PC-9 (cell line): ENCODE results near the gene ADGRL3.

Experiments used
- EZH2 ChIP-seq: fragments of 200-600 bp; sonication (generic); IDR thresholded peaks from 2 replicates; pipeline ENCODE4 v1.8.0; 2017; ENCODE audit warnings: antibody characterized with exemption, low read depth
- TF ChIP-seq, protein P1 (sequence below): fragments of 200-600 bp; sonication (generic); conservative IDR thresholded peaks from 2 replicates; pipeline ENCODE4 v1.6.1; 2017; ENCODE audit warnings: mixed run types, antibody characterized with exemption, mild to moderate bottlenecking, moderate library complexity

DNA sequence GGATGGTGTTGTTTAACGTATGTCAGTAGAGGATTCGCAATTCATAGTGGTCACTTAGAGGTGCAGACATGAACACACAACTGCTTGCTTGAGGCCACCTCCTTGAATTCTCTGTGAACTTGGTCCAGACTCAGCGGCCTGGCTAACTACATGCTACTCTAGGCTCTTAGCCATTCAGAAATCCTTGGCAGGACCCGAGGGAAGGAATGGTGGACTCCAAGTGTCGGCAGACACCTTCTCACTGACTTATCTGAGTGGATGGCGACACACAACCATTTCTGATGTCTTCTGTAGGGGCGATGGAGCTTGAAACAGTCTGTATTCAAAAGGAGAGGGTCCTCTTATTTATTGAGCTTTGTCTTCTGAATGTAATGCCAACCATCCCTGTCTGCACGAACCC lies 24.4 kb downstream of the ADGRL3 start:
- TF ChIP-seq, protein P1, sequence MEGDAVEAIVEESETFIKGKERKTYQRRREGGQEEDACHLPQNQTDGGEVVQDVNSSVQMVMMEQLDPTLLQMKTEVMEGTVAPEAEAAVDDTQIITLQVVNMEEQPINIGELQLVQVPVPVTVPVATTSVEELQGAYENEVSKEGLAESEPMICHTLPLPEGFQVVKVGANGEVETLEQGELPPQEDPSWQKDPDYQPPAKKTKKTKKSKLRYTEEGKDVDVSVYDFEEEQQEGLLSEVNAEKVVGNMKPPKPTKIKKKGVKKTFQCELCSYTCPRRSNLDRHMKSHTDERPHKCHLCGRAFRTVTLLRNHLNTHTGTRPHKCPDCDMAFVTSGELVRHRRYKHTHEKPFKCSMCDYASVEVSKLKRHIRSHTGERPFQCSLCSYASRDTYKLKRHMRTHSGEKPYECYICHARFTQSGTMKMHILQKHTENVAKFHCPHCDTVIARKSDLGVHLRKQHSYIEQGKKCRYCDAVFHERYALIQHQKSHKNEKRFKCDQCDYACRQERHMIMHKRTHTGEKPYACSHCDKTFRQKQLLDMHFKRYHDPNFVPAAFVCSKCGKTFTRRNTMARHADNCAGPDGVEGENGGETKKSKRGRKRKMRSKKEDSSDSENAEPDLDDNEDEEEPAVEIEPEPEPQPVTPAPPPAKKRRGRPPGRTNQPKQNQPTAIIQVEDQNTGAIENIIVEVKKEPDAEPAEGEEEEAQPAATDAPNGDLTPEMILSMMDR = no peak
- TF ChIP-seq EZH2 = no peak
